GM12878 (cell line): ENCODE results near the gene SLC34A3. TPM values are rescaled to one million over a fixed set of nuclear protein-coding genes. Genes with fewer than 3 reads are reported as not detected.

ENCODE experiments used
- ATAC-seq: fragments of 200-7000 bp; cut with Tn5 transposase; 3 replicates; pipeline ENCODE4 v1.9.1; 2020; ENCODE audit warnings: mild to moderate bottlenecking, moderate library complexity
- BruUV-seq: library from RNA; stranded (reverse); fragments of 400-500 nt; replicated peaks from 2 replicates; lab custom pipeline; 2021; lab: Mats Ljungman, UMichigan
- CTCF ChIA-PET: fragments of 300-600 bp; sonication (Branson Sonifier 250); formaldehyde crosslinking; extraction: SDS; loops from one replicate; lab custom pipeline; 2021; ENCODE audit warnings: inconsistent platforms; lab: Yijun Ruan, JAX
- POLR2A ChIA-PET: fragments of 350-600 bp; formaldehyde crosslinking; extraction: SDS; loops from one replicate; lab custom pipeline; 2021; ENCODE audit warnings: inconsistent platforms; lab: Charles Lee
- RAD21 ChIA-PET: fragments of 300-600 bp; sonication (Branson Sonifier 250); formaldehyde crosslinking; loops from one replicate; lab custom pipeline; 2023; ENCODE audit warnings: antibody characterized with exemption; ENCODE audit not compliant: unreplicated experiment; lab: Charles Lee
- SMC1A ChIA-PET: fragments of 300-600 bp; sonication (Branson Sonifier 250); formaldehyde crosslinking; loops from one replicate; lab custom pipeline; 2023; ENCODE audit not compliant: unreplicated experiment, uncharacterized antibody; lab: Charles Lee
- DNase-seq: peaks from one replicate; pipeline ENCODE4 v3.0.0-alpha.2; 2011; ENCODE audit warnings: low read depth, low spot score
- FAIRE-seq: peaks from 3 replicates; lab custom pipeline; 2011; peaks lifted over from hg19 to GRCh38; lab: Jason Lieb, UNC
- H2AFZ ChIP-seq: 2 replicates; pipeline ENCODE4 v1.6.0; 2011; ENCODE audit warnings: low read depth, low read length, control low read depth; ENCODE audit not compliant: control insufficient read depth
- H3K27ac ChIP-seq: 2 replicates; pipeline ENCODE4 v1.5.1; 2011; ENCODE audit warnings: control low read depth; ENCODE audit not compliant: control insufficient read depth, insufficient read depth
- H3K27me3 ChIP-seq, 2 experiments: replicated peaks in 1 of 2; 2 replicates each; pipeline versions ENCODE4 v1.6.0 to v1.6.1; 2011; ENCODE audit warnings: low read length in 1 of 2; ENCODE audit not compliant: control insufficient read depth in 2 of 2, insufficient read depth in 2 of 2
- H3K36me3 ChIP-seq, 2 experiments: 2 replicates each; pipeline ENCODE4 v1.5.1; 2011; ENCODE audit warnings: low read length in 1 of 2; ENCODE audit not compliant: control insufficient read depth in 2 of 2, insufficient read depth in 2 of 2
- H3K4me1 ChIP-seq: 2 replicates; pipeline ENCODE4 v1.6.1; 2011; ENCODE audit warnings: mild to moderate bottlenecking, low read length, moderate library complexity, mixed read lengths; ENCODE audit not compliant: control insufficient read depth, insufficient read depth
- H3K4me2 ChIP-seq: 2 replicates; pipeline ENCODE4 v1.6.0; 2011; ENCODE audit warnings: control low read depth; ENCODE audit not compliant: control insufficient read depth, insufficient read depth
- H3K4me3 ChIP-seq: fragments of 200-600 bp; sonication (generic); 2 replicates; pipeline ENCODE4 v1.5.1; 2016
- H3K79me2 ChIP-seq: 2 replicates; pipeline ENCODE4 v1.6.0; 2011; ENCODE audit warnings: low read length; ENCODE audit not compliant: control insufficient read depth, insufficient read depth
- H3K9ac ChIP-seq: 2 replicates; pipeline ENCODE4 v1.8.0; 2011; ENCODE audit warnings: low read length, control low read depth, mixed read lengths; ENCODE audit not compliant: control insufficient read depth, insufficient read depth
- H3K9me3 ChIP-seq: replicated peaks from 3 replicates; pipeline ENCODE4 v1.5.1; 2011; ENCODE audit warnings: mild to moderate bottlenecking, low read length; ENCODE audit not compliant: control insufficient read depth, insufficient read depth
- H4K20me1 ChIP-seq: 2 replicates; pipeline ENCODE4 v1.6.0; 2011; ENCODE audit not compliant: control insufficient read depth, insufficient read depth
- BRCA1 ChIP-seq: IDR thresholded peaks from 2 replicates; pipeline ENCODE4 v1.6.1; 2011; ENCODE audit warnings: low read depth, low read length, improper control_type of control experiment
- CHD1 ChIP-seq: IDR thresholded peaks from 2 replicates; pipeline ENCODE4 v1.6.1; 2012; ENCODE audit warnings: low read depth, low read length, improper control_type of control experiment
- IRF4 ChIP-seq: IDR thresholded peaks from 2 replicates; pipeline ENCODE4 v1.6.1; 2011; ENCODE audit warnings: low read depth, low read length
- KLF5 ChIP-seq: fragments of 450-650 bp; IDR thresholded peaks from 2 replicates; pipeline ENCODE4 v1.6.1; 2014; ENCODE audit warnings: mild to moderate bottlenecking; ENCODE audit not compliant: partially characterized antibody
- MXI1 ChIP-seq: fragments of 150-350 bp; IDR thresholded peaks from 2 replicates; pipeline ENCODE4 v1.6.1; 2011; ENCODE audit warnings: low read depth, mild to moderate bottlenecking, inconsistent platforms, low read length, improper control_type of control experiment
- PAX8 ChIP-seq: fragments of 450-650 bp; IDR thresholded peaks from 2 replicates; pipeline ENCODE4 v1.6.1; 2017; ENCODE audit warnings: mild to moderate bottlenecking, moderate library complexity
- PBX3 ChIP-seq: IDR thresholded peaks from 2 replicates; pipeline ENCODE4 v1.6.1; 2011; ENCODE audit warnings: mild to moderate bottlenecking, low read depth, low read length, moderate library complexity; ENCODE audit not compliant: insufficient replicate concordance
- POLR2AphosphoS5 ChIP-seq: IDR thresholded peaks from 2 replicates; pipeline ENCODE4 v1.6.1; 2011; ENCODE audit warnings: mild to moderate bottlenecking, low read length, inconsistent platforms
- USF2 ChIP-seq: IDR thresholded peaks from 2 replicates; pipeline ENCODE4 v1.6.1; 2011; ENCODE audit warnings: low read depth, low read length, improper control_type of control experiment, borderline replicate concordance
- YY1 ChIP-seq: IDR thresholded peaks from 2 replicates; pipeline ENCODE4 v1.6.1; 2011; ENCODE audit warnings: low read depth, mild to moderate bottlenecking, low read length
- WGBS: methylation state at CpG from one replicate; pipeline ENCODE4 v1.1.6; 2016; ENCODE audit warnings: low lambda C conversion rate; ENCODE audit not compliant: insufficient replicate concordance, insufficient coverage; ENCODE audit errors: missing lambda C conversion rate; 5-methylcytosine and 5-hydroxymethylcytosine counted together
- in situ Hi-C: fragments of 300-500 bp; cut with MboI; formaldehyde crosslinking; loops from 9 replicates; pipeline ENCODE4 v1.14.3; 2018; ENCODE audit warnings: mixed read lengths
- intact Hi-C: fragments of 100-400 bp; cut with micrococcal nuclease; formaldehyde crosslinking; loops from one replicate; pipeline ENCODE4 v1.14.2; 2022; ENCODE audit not compliant: unreplicated experiment
- polyA plus RNA-seq, 11 experiments: library from polyadenylated mRNA; depleted of rRNA in 4 of 11; unstranded in 6 of 11; stranded (reverse) in 5 of 11; fragments of >200 nt; fragmentation: Nextera tagmentation in 4 of 11; fragmentation: Illumina TruSeq in 1 of 11; extraction: Ambion mirVana in 4 of 11; extraction: Trizol in 1 of 11; gene quantifications; 1 replicate in 1 of 11; 2 replicates in 10 of 11; pipeline versions ENCODE4 v1.2.1 to v1.2.3, GENCODE V29; 2011 to 2016; ENCODE audit warnings: inconsistent platforms in 2 of 11, missing spikeins in 2 of 11, low read depth in 1 of 11
- total RNA-seq, 4 experiments: library from RNA; depleted of rRNA in 3 of 4; stranded (reverse); fragments of >200 nt in 3 of 4; fragmentation: Illumina TruSeq in 1 of 4; extraction: Trizol in 1 of 4; gene quantifications; 2 replicates each; pipeline versions ENCODE4 v1.2.1 to v1.2.3, GENCODE V29; 2013 to 2021

Gene SLC34A3
- total and polyA plus RNA-seq, 10 of the 15 experiments (the other 5 are each of a cell fraction or from before 2014, with no cell fraction given) = not detected

- Histone ChIP-seq H2AFZ (no peak overlapping the region), H3K9ac (no peak overlapping the region), H3K4me3 (no peak overlapping the region), H3K27me3 (no peaks in the 10 kb centered on the region), H3K4me2 (no peak overlapping the region), H3K36me3 (peaks cover 0 to 2% of the 10 kb centered on the region in 2 experiments; a peak in 3 of 4 replicates), H3K4me1 (no peaks in the 10 kb centered on the region), H3K9me3 (no peaks in the 10 kb centered on the region), H4K20me1 (no peaks in the 10 kb centered on the region), H3K79me2 (no peaks in the 10 kb centered on the region), H3K27ac (no peak overlapping the region)
- intact Hi-C loops = no loop called here
- 93% methylated on average over 18 of the region's 19 CpGs for WGBS
- no peak for DNase-seq
- no peak for ATAC-seq
- FAIRE-seq = no peak
- SMC1A ChIA-PET = no interaction called here
- in situ Hi-C loops = no loop called here
- RAD21 ChIA-PET = no interaction called here
- no TSS peak for BruUV-seq
- no peak for TF ChIP-seq PAX8
- TF ChIP-seq BRCA1 = no peak
- POLR2A ChIA-PET = interaction anchor here (1.2 kb wide), 1 partner anchor 14 kb away, joined by 4 read pairs; the partner anchor contains the start of gene TPRN
- CTCF ChIA-PET = interaction anchor here (1.1 kb wide), 1 partner anchor 12 kb away, joined by 3 read pairs; the partner anchor contains the start of gene RNF224
These were observed 16.1 kb upstream of the SLC34A3 start for GRCh38 chr9:137214620-137215019.

GRCh38 chr9:137215196-137215986 lies 15.3 kb upstream of the SLC34A3 start:
- no peaks in the 10 kb centered on the region for H3K9me3 ChIP-seq
- H3K27ac ChIP-seq = no peak overlapping the region
- H2AFZ ChIP-seq = no peak overlapping the region
- intact Hi-C loops (no loop called here), in situ Hi-C loops (no loop called here)
- DNase-seq (no peak), ATAC-seq (no peak), FAIRE-seq (no peak)
- no peak overlapping the region for H3K4me3 ChIP-seq
- H3K36me3 ChIP-seq = peaks cover 0 to 2% of the 10 kb centered on the region in 2 experiments; a peak in 3 of 4 replicates
- H3K27me3 ChIP-seq = no peaks in the 10 kb centered on the region
- SMC1A ChIA-PET = no interaction called here
- no peaks in the 10 kb centered on the region for H4K20me1 ChIP-seq
- WGBS = 85% methylated on average over 20 of the region's 22 CpGs
- no peaks in the 10 kb centered on the region for H3K4me1 ChIP-seq
- POLR2A ChIA-PET = interaction anchor here (1.2 kb wide), 1 partner anchor 15 kb away, joined by 4 read pairs; the partner anchor contains the start of gene TPRN
- no peak overlapping the region for H3K4me2 ChIP-seq
- no TSS peak for BruUV-seq
- CTCF ChIA-PET = no interaction called here
- TF ChIP-seq PBX3 (no peak), USF2 (no peak), IRF4 (no peak), YY1 (no peak), CHD1 (no peak), MXI1 (no peak), POLR2AphosphoS5 (no peak), KLF5 (no peak)
- RAD21 ChIA-PET = no interaction called here
- no peak overlapping the region for H3K9ac ChIP-seq
- H3K79me2 ChIP-seq = no peaks in the 10 kb centered on the region
